Measurements from ENCODE around the gene PDGFRB.

DNA sequence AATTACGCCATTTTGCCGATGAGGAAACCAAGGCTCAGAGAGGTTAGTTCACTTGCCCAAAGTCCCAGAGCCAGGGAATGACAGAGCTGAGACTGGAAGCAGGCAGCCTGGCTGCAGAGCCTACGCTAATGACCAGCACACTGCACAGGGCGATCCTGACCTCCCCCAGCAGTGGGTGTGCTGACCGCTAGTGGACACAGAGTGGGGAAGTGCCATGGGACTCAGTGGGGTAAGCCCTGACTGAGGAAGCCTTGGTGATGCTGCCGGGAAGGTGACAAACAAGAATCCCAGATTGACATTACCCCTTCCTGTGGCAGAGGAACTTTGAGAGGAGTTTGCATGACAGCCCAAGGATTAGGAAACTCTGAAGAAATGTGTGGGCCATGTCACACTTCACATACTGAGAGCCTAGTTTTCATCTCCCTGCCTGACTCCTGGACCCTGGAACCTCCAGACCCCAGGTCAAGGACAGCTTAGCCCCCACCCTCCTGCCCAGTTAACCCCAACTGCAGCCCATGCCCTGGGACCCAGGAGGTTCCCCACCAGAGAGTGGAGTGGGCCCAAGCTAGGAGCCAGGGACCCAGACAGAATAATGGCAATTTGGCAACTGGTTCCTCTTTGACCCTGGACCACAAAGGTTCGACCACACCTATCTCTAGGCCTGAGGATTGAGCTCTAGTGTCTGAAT, 49.6 kb downstream of the PDGFRB start:
- TF ChIP-seq CTCF (IDR thresholded peaks at IDR 0.05; ENCODE audit: low read depth, low read length, poor library complexity, severe bottlenecking) = no peak
- TF ChIP-seq EZH2phosphoT487 (IDR thresholded peaks at IDR 0.05; ENCODE audit: borderline replicate concordance, low read length) = no peak
